ENCODE measurements around the gene FBLN2. TPM values are rescaled to one million over a fixed set of nuclear protein-coding genes. Genes with fewer than 3 reads are reported as not detected.
"Not testable (repeated sequence)": the region's sequence is repeated elsewhere in the genome, so short reads cannot be mapped to it uniquely, and the experiment has no call there.

FBLN2 gene
- total RNA-seq (2014; rRNA removed; shearing (Covaris generic)): 7.4 and 8.5 TPM in 2 replicates

GRCh38 chr3:13548696-13549622, at the start of gene FBLN2:
Gene FBLN2, plus strand, starts transcription at chr3:13549125. Its CDS starts 21,231 bp downstream, at chr3:13570356.
- H3K27me3 ChIP-seq (replicated peaks): no peaks in the 10 kb centered on the region
- no peaks in the 10 kb centered on the region for H3K9me3 ChIP-seq (replicated peaks)
- DNase-seq (ENCODE audit: low read depth in 1 of 2, low spot score in 2 of 2): peak in 1 of 2 experiments; percentile 14
- H3K4me3 ChIP-seq: peak within 1 kb of the TSS; percentile 19
- no peak within 1 kb of the TSS for H3K27ac ChIP-seq
- peaks cover 36% of the 10 kb centered on the region for H3K4me1 ChIP-seq (replicated peaks)
- no peaks in the 10 kb centered on the region for H3K36me3 ChIP-seq

GRCh38 chr3:13499246-13499645, 49.7 kb upstream of the FBLN2 start:
- H3K4me3 ChIP-seq; H3K9me3 ChIP-seq (replicated peaks): not testable (repeated sequence)

GRCh38 chr3:13500133-13500885, 48.6 kb upstream of the FBLN2 start:
- Histone ChIP-seq H3K27ac (no peak overlapping the region), H3K27me3 (replicated peaks) (no peaks in the 10 kb centered on the region), H3K9me3 (replicated peaks) (no peaks in the 10 kb centered on the region), H3K36me3 (no peaks in the 10 kb centered on the region), H3K4me3 (no peak overlapping the region), H3K4me1 (replicated peaks) (no peaks in the 10 kb centered on the region)
- DNase-seq (ENCODE audit: low read depth in 1 of 2, low spot score in 2 of 2): peak in 1 of 2 experiments; percentile 19

More at GRCh38 chr3:13499246-13499645, 49.7 kb upstream of the FBLN2 start:
- H3K36me3 ChIP-seq; H3K27ac ChIP-seq; DNase-seq (ENCODE audit: low read depth in 1 of 2, low spot score in 2 of 2); H3K4me1 ChIP-seq (replicated peaks); H3K27me3 ChIP-seq (replicated peaks): not testable (repeated sequence)

- Histone ChIP-seq H3K4me1 (replicated peaks) (no peaks in the 10 kb centered on the region), H3K4me3 (no peak overlapping the region), H3K27ac (no peak overlapping the region), H3K36me3 (no peaks in the 10 kb centered on the region), H3K27me3 (replicated peaks) (no peaks in the 10 kb centered on the region), H3K9me3 (replicated peaks) (no peaks in the 10 kb centered on the region)
- DNase-seq (ENCODE audit: low read depth in 1 of 2, low spot score in 2 of 2): no peak
Observed at GRCh38 chr3:13501056-13501455, 47.9 kb upstream of the FBLN2 start.

- Histone ChIP-seq H3K27ac (no peak overlapping the region), H3K27me3 (replicated peaks) (no peaks in the 10 kb centered on the region), H3K36me3 (no peaks in the 10 kb centered on the region), H3K4me1 (replicated peaks) (no peaks in the 10 kb centered on the region), H3K9me3 (replicated peaks) (no peaks in the 10 kb centered on the region), H3K4me3 (no peak overlapping the region)
- no peak for DNase-seq (ENCODE audit: low read depth in 1 of 2, low spot score in 2 of 2)
Observed at GRCh38 chr3:13501521-13501920, 47.4 kb upstream of the FBLN2 start.

GRCh38 chr3:13501958-13502790, 46.8 kb upstream of the FBLN2 start:
- no peaks in the 10 kb centered on the region for H3K36me3 ChIP-seq
- H3K4me3 ChIP-seq: no peak overlapping the region
- no peak for DNase-seq (ENCODE audit: low read depth in 1 of 2, low spot score in 2 of 2)
- H3K4me1 ChIP-seq (replicated peaks): no peaks in the 10 kb centered on the region
- no peaks in the 10 kb centered on the region for H3K9me3 ChIP-seq (replicated peaks)
- H3K27me3 ChIP-seq (replicated peaks): no peaks in the 10 kb centered on the region
- no peak overlapping the region for H3K27ac ChIP-seq

- H3K36me3 ChIP-seq: no peaks in the 10 kb centered on the region
- no peaks in the 10 kb centered on the region for H3K9me3 ChIP-seq (replicated peaks)
- peaks cover 3% of the 10 kb centered on the region for H3K4me1 ChIP-seq (replicated peaks)
- no peak overlapping the region for H3K27ac ChIP-seq
- H3K27me3 ChIP-seq (replicated peaks): no peaks in the 10 kb centered on the region
- DNase-seq (ENCODE audit: low read depth in 1 of 2, low spot score in 2 of 2): no peak
- H3K4me3 ChIP-seq: no peak overlapping the region
Observed at GRCh38 chr3:13502791-13503060, 46.2 kb upstream of the FBLN2 start.

- DNase-seq (ENCODE audit: low read depth in 1 of 2, low spot score in 2 of 2): no peak
- H3K9me3 ChIP-seq (replicated peaks): no peaks in the 10 kb centered on the region
- H3K27me3 ChIP-seq (replicated peaks): no peaks in the 10 kb centered on the region
- H3K4me1 ChIP-seq (replicated peaks): peaks cover 10% of the 10 kb centered on the region
- no peak overlapping the region for H3K4me3 ChIP-seq
- no peaks in the 10 kb centered on the region for H3K36me3 ChIP-seq
- H3K27ac ChIP-seq: no peak overlapping the region
Observed at GRCh38 chr3:13504161-13504831, 44.6 kb upstream of the FBLN2 start.

GRCh38 chr3:13505147-13506130, 43.5 kb upstream of the FBLN2 start:
- H3K36me3 ChIP-seq: no peaks in the 10 kb centered on the region
- DNase-seq (ENCODE audit: low read depth in 1 of 2, low spot score in 2 of 2): no peak
- H3K27ac ChIP-seq: no peak overlapping the region
- no peaks in the 10 kb centered on the region for H3K27me3 ChIP-seq (replicated peaks)
- H3K4me1 ChIP-seq (replicated peaks): peaks cover 10% of the 10 kb centered on the region
- no peaks in the 10 kb centered on the region for H3K9me3 ChIP-seq (replicated peaks)
- no peak overlapping the region for H3K4me3 ChIP-seq

- Histone ChIP-seq H3K27ac (no peak overlapping the region), H3K4me1 (replicated peaks) (peaks cover 10% of the 10 kb centered on the region), H3K4me3 (no peak overlapping the region), H3K27me3 (replicated peaks) (no peaks in the 10 kb centered on the region), H3K9me3 (replicated peaks) (no peaks in the 10 kb centered on the region), H3K36me3 (no peaks in the 10 kb centered on the region)
- no peak for DNase-seq (ENCODE audit: low read depth in 1 of 2, low spot score in 2 of 2)
Observed at GRCh38 chr3:13506239-13506638, 42.7 kb upstream of the FBLN2 start.

- H3K36me3 ChIP-seq: no peaks in the 10 kb centered on the region
- H3K27me3 ChIP-seq (replicated peaks): no peaks in the 10 kb centered on the region
- H3K4me1 ChIP-seq (replicated peaks): peaks cover 10% of the 10 kb centered on the region
- no peak overlapping the region for H3K27ac ChIP-seq
- no peak for DNase-seq (ENCODE audit: low read depth in 1 of 2, low spot score in 2 of 2)
- no peak overlapping the region for H3K4me3 ChIP-seq
- no peaks in the 10 kb centered on the region for H3K9me3 ChIP-seq (replicated peaks)
Observed at GRCh38 chr3:13506680-13507079, 42.2 kb upstream of the FBLN2 start.

- Histone ChIP-seq H3K36me3 (no peaks in the 10 kb centered on the region), H3K27ac (no peak overlapping the region), H3K9me3 (replicated peaks) (no peaks in the 10 kb centered on the region), H3K27me3 (replicated peaks) (no peaks in the 10 kb centered on the region), H3K4me1 (replicated peaks) (peaks cover 10% of the 10 kb centered on the region), H3K4me3 (no peak overlapping the region)
- DNase-seq (ENCODE audit: low read depth in 1 of 2, low spot score in 2 of 2): no peak
Observed at GRCh38 chr3:13507247-13507569, 41.7 kb upstream of the FBLN2 start.
